ENCODE measurements around the gene SLC6A9. TPM values are rescaled to one million over a fixed set of nuclear protein-coding genes. Genes with fewer than 3 reads are reported as not detected.

Gene SLC6A9
- total and polyA plus RNA-seq, 2 donors (not counting 1 experiment from before 2014, with no cell fraction given) = 0.28 to 5.5 TPM

DNA sequence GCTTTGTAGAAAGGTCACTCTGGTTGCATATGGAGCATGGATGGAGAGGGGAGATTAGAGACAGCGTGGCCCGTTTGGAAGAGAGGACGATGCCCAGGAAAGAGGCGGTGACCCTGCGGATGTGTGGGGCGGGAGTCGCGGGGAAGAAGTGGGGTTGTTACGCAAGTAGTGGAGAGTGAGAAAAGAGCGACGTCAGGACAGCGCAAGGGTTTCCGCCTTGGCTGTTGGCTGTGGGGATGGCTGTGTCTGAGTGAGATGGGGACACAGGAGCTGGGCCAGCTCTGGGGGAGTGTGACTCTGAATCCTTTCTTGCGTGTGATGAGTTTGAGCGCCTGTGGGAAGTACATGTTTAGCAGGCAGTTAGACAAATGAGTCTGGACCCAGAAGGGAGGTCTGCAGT, 48.5 kb downstream of the SLC6A9 start:
- H3K9me3 Mint-ChIP-seq (ENCODE audit: insufficient read depth) = no peaks in the 10 kb centered on the region
- Histone ChIP-seq H4K20me1 (ENCODE audit: control insufficient read depth, insufficient read depth, low read length, poor library complexity, severe bottlenecking) (peaks cover 10% of the 10 kb centered on the region), H3K79me2 (ENCODE audit: control insufficient read depth, insufficient read depth, low read length) (no peaks in the 10 kb centered on the region), H3K4me1 (ENCODE audit: control insufficient read depth in 2 of 2, insufficient read depth in 2 of 2, low read length in 2 of 2) (peaks cover 19 to 36% of the 10 kb centered on the region in 2 donors), H3K36me3 (replicated peaks in 1 of 2; ENCODE audit: control extremely low read depth in 1 of 2, control insufficient read depth in 1 of 2, extremely low read depth in 1 of 2, insufficient read depth in 2 of 2, low read length in 1 of 2) (peaks cover 0 to 5% of the 10 kb centered on the region in 2 experiments), H3K4me3 (ENCODE audit: control extremely low read depth in 1 of 5, extremely low read depth in 1 of 5, insufficient read depth in 1 of 5, low read depth in 2 of 5, low read length in 4 of 5) (no peak overlapping the region), H3K27ac (ENCODE audit: low read length in 2 of 2) (no peak overlapping the region), H2AFZ (ENCODE audit: insufficient read depth, low read depth, low read length, poor library complexity, severe bottlenecking) (no peak overlapping the region), H3K27me3 (replicated peaks in 1 of 4; ENCODE audit: control extremely low read depth in 1 of 4, control insufficient read depth in 3 of 4, insufficient read depth in 4 of 4, low read length in 3 of 4) (no peaks in the 10 kb centered on the region), H3K4me2 (replicated peaks; ENCODE audit: low read depth, low read length, poor library complexity, severe bottlenecking) (no peak overlapping the region), H3K9ac (ENCODE audit: low read length) (no peak overlapping the region), H3K9me3 (ENCODE audit: control extremely low read depth in 1 of 3, control insufficient read depth in 2 of 3, insufficient read depth in 1 of 3, low read length in 2 of 3) (no peaks in the 10 kb centered on the region)
- H3K27me3 Mint-ChIP-seq = no peaks in the 10 kb centered on the region
- ATAC-seq (ENCODE audit: low read depth) = no peak
- no peak overlapping the region for H3K4me3 Mint-ChIP-seq
- ChIA-PET POLR2A (no interaction called here), CTCF (no interaction called here)
- TF ChIP-seq, protein P1, sequence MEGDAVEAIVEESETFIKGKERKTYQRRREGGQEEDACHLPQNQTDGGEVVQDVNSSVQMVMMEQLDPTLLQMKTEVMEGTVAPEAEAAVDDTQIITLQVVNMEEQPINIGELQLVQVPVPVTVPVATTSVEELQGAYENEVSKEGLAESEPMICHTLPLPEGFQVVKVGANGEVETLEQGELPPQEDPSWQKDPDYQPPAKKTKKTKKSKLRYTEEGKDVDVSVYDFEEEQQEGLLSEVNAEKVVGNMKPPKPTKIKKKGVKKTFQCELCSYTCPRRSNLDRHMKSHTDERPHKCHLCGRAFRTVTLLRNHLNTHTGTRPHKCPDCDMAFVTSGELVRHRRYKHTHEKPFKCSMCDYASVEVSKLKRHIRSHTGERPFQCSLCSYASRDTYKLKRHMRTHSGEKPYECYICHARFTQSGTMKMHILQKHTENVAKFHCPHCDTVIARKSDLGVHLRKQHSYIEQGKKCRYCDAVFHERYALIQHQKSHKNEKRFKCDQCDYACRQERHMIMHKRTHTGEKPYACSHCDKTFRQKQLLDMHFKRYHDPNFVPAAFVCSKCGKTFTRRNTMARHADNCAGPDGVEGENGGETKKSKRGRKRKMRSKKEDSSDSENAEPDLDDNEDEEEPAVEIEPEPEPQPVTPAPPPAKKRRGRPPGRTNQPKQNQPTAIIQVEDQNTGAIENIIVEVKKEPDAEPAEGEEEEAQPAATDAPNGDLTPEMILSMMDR (IDR thresholded peaks at IDR 0.05) = no peak
- TF ChIP-seq EZH2 (IDR thresholded peaks at IDR 0.05; ENCODE audit: borderline replicate concordance, insufficient read depth, low read depth, low read length, poor library complexity, severe bottlenecking) = no peak
- DNase-seq = no peak
- 96% methylated on average over 15 of the region's 15 CpGs for WGBS (ENCODE audit: insufficient coverage)
- H3K27ac Mint-ChIP-seq = no peak overlapping the region
- H3K4me1 Mint-ChIP-seq = peaks cover 27% of the 10 kb centered on the region
- intact Hi-C loops (cut with micrococcal nuclease) = no loop called here

DNA sequence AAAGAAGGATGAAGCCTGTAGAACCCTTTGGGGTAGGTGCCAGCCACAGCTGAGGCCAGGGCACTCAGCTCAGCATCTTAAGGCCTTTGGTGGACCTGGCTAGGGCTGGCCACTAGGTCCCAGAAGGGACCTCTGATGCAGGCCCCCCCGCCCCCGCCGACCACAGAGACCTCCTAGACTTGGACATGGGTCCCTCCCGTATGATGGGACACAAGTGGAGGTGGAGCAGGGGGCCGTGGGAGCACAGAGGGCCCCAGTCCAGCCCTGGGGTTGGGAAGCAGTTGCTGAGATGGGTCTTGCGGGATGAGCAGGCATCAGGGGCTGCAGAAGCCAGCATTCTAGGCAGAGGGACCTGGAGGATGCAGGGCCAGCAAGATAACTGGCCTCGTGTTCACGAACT, 49.0 kb downstream of the SLC6A9 start:
- H3K27ac ChIP-seq (ENCODE audit: low read length in 2 of 2) = no peak overlapping the region
- H4K20me1 ChIP-seq (ENCODE audit: control insufficient read depth, insufficient read depth, low read length, poor library complexity, severe bottlenecking) = peaks cover 15% of the 10 kb centered on the region
- DNase-seq = no peak
- peaks cover 0 to 10% of the 10 kb centered on the region in 2 experiments for H3K36me3 ChIP-seq (replicated peaks in 1 of 2; ENCODE audit: control extremely low read depth in 1 of 2, control insufficient read depth in 1 of 2, extremely low read depth in 1 of 2, insufficient read depth in 2 of 2, low read length in 1 of 2)
- Mint-ChIP-seq H3K27ac (no peak overlapping the region), H3K4me1 (peaks cover 33% of the 10 kb centered on the region), H3K27me3 (no peaks in the 10 kb centered on the region), H3K4me3 (peak overlapping the region; percentile 9), H3K9me3 (ENCODE audit: insufficient read depth) (no peaks in the 10 kb centered on the region)
- ATAC-seq (ENCODE audit: low read depth) = no peak
- no peaks in the 10 kb centered on the region for H3K27me3 ChIP-seq (replicated peaks in 1 of 4; ENCODE audit: control extremely low read depth in 1 of 4, control insufficient read depth in 3 of 4, insufficient read depth in 4 of 4, low read length in 3 of 4)
- no peaks in the 10 kb centered on the region for H3K9me3 ChIP-seq (ENCODE audit: control extremely low read depth in 1 of 3, control insufficient read depth in 2 of 3, insufficient read depth in 1 of 3, low read length in 2 of 3)
- no peak overlapping the region for H2AFZ ChIP-seq (ENCODE audit: insufficient read depth, low read depth, low read length, poor library complexity, severe bottlenecking)
- ChIA-PET CTCF (no interaction called here), POLR2A (no interaction called here)
- 92% methylated on average over 8 of the region's 8 CpGs for WGBS (ENCODE audit: insufficient coverage)
- intact Hi-C loops (cut with micrococcal nuclease) = no loop called here
- peaks cover 19 to 39% of the 10 kb centered on the region in 2 donors for H3K4me1 ChIP-seq (ENCODE audit: control insufficient read depth in 2 of 2, insufficient read depth in 2 of 2, low read length in 2 of 2)
- H3K4me2 ChIP-seq (replicated peaks; ENCODE audit: low read depth, low read length, poor library complexity, severe bottlenecking) = no peak overlapping the region
- TF ChIP-seq, protein P1 (IDR thresholded peaks at IDR 0.05) = no peak
- no peak for TF ChIP-seq EZH2 (IDR thresholded peaks at IDR 0.05; ENCODE audit: borderline replicate concordance, insufficient read depth, low read depth, low read length, poor library complexity, severe bottlenecking)
- H3K4me3 ChIP-seq (ENCODE audit: control extremely low read depth in 1 of 5, extremely low read depth in 1 of 5, insufficient read depth in 1 of 5, low read depth in 2 of 5, low read length in 4 of 5) = no peak overlapping the region
- no peak overlapping the region for H3K9ac ChIP-seq (ENCODE audit: low read length)
- H3K79me2 ChIP-seq (ENCODE audit: control insufficient read depth, insufficient read depth, low read length) = no peaks in the 10 kb centered on the region

Measured in B cell (primary cell).